GM13976 (cell line): Measurements from ENCODE around the gene LONP2.
A peak's percentile ranks its signal among the peaks of the same experiment; 100 is the strongest.

Source experiments
- DNase-seq: peaks from one replicate; pipeline ENCODE4 v3.0.0; 2012; ENCODE audit warnings: low spot score
- CTCF ChIP-seq: IDR thresholded peaks from 2 replicates; pipeline ENCODE4 v1.5.1; 2012; ENCODE audit warnings: borderline replicate concordance, mild to moderate bottlenecking; ENCODE audit not compliant: insufficient read depth; ENCODE audit errors: extremely low read depth, missing control alignments, control extremely low read depth
- in situ Hi-C: fragments of 300-500 bp; cut with MboI; formaldehyde crosslinking; loops from one replicate; pipeline ENCODE4 v1.12.0; 2022; ENCODE audit warnings: low sequenced_read_pairs, mixed read lengths, inconsistent platforms; ENCODE audit not compliant: unreplicated experiment

LONP2 gene

GRCh38 chr16:48279199-48279598, 35.1 kb downstream of the LONP2 start:
- in situ Hi-C loops = no loop called here
- no peak for TF ChIP-seq CTCF

GRCh38 chr16:48280546-48280945, 36.4 kb downstream of the LONP2 start:
- TF ChIP-seq CTCF = no peak
- DNase-seq = no peak
- in situ Hi-C loops = no loop called here

More at GRCh38 chr16:48279199-48279598, 35.1 kb downstream of the LONP2 start:
- DNase-seq = no peak

GRCh38 chr16:48282636-48283263, 38.6 kb downstream of the LONP2 start:
- DNase-seq = no peak
- in situ Hi-C loops = no loop called here
- no peak for TF ChIP-seq CTCF

GRCh38 chr16:48284772-48285409, 40.8 kb downstream of the LONP2 start:
- TF ChIP-seq CTCF = no peak
- DNase-seq = peak; percentile 33
- in situ Hi-C loops = no loop called here

- TF ChIP-seq CTCF = no peak
- DNase-seq = no peak
- in situ Hi-C loops = no loop called here
Measured at GRCh38 chr16:48287239-48287638, 43.1 kb downstream of the LONP2 start.

GRCh38 chr16:48291303-48291702, 47.2 kb downstream of the LONP2 start:
- DNase-seq = no peak
- in situ Hi-C loops = no loop called here
- TF ChIP-seq CTCF = no peak
